ENCODE data around the gene RNF169. TPM values are rescaled to one million over a fixed set of nuclear protein-coding genes. Genes with fewer than 3 reads are reported as not detected.

Gene RNF169
- polyA plus RNA-seq, 2 of the 4 experiments (the other 2 are of a cell fraction), result 6.3 to 11.1 TPM

DNA sequence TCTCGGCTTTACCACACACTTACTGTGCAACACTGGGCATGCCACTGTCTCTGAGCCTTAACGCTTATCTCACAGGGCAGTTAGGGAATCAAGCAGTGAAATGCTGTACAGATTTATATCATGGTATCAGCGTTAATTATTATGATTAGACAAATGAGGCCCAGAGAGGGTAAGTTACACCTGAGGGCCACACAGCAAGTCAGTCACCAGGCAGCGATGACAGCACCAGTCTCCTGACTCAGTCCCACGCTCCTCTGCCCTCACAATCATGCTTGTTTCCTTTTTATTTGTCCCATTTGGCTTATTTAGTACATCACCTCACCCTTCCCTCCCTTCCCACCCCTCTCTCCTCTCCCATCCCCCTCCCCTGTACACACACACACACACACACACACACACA, 29.6 kb upstream of the RNF169 start:
- POLR2A ChIA-PET, result no interaction called here
- no peak for TF ChIP-seq HOXB13 (CRISPR knock-in tag; IDR thresholded peaks at IDR 0.05; ENCODE audit: low read depth)
- TF ChIP-seq SMC3 (IDR thresholded peaks at IDR 0.05), result no peak
- TF ChIP-seq ZNF302 (CRISPR knock-in tag; IDR thresholded peaks at IDR 0.05), result no peak
- TF ChIP-seq POLR2AphosphoS2 (conservative IDR thresholded peaks at IDR 0.05; ENCODE audit: low read length), result no peak
- no peak for TF ChIP-seq TP53 (CRISPR knock-in tag; IDR thresholded peaks at IDR 0.05)
- TF ChIP-seq JUN (IDR thresholded peaks at IDR 0.05), result no peak
- ATAC-seq, result no peak
- WGBS (ENCODE audit: missing lambda C conversion rate), result 84% methylated on average over 5 of the region's 5 CpGs
- no peak overlapping the region for H3K27ac ChIP-seq
- H3K4me1 ChIP-seq, result no peaks in the 10 kb centered on the region
- H3K9me3 ChIP-seq, result no peaks in the 10 kb centered on the region
- H3K4me3 ChIP-seq, result no peak overlapping the region
- H3K4me2 ChIP-seq, result no peak overlapping the region
- FAIRE-seq, result no peak
- CTCF ChIA-PET, result interaction anchor here (1.5 to 11.4 kb wide), 2 partner anchors 14 to 107 kb away, joined by 3 to 241 read pairs; no protein-coding TSS in a partner anchor
- DNase-seq (ENCODE audit: low read depth in 1 of 2, low spot score in 1 of 2), result no peak

- H3K4me3 ChIP-seq, result no peak overlapping the region
- DNase-seq (ENCODE audit: low read depth in 1 of 2, low spot score in 1 of 2) (no peak), FAIRE-seq (no peak), ATAC-seq (no peak)
- peak overlapping the region in 1 of 2 experiments; percentile 62; a peak in 3 of 6 replicates for H3K27ac ChIP-seq
- H3K9me3 ChIP-seq, result no peaks in the 10 kb centered on the region
- H3K4me1 ChIP-seq, result peaks cover 6% of the 10 kb centered on the region; the same call in 2 of the 3 replicates
- TF ChIP-seq ZC3H11A (IDR thresholded peaks at IDR 0.05) (no peak), NR3C1 (IDR thresholded peaks at IDR 0.05) (no peak), RARB (CRISPR knock-in tag; IDR thresholded peaks at IDR 0.05) (no peak), ZSCAN20 (CRISPR knock-in tag; IDR thresholded peaks at IDR 0.05) (no peak), HOXB5 (CRISPR knock-in tag; IDR thresholded peaks at IDR 0.05) (no peak), RFX5 (IDR thresholded peaks at IDR 0.05) (no peak), MYC (IDR thresholded peaks at IDR 0.05; ENCODE audit: borderline replicate concordance, low read length) (no peak), CHD4 (IDR thresholded peaks at IDR 0.05; ENCODE audit: borderline replicate concordance) (no peak), TFCP2L1 (CRISPR knock-in tag; IDR thresholded peaks at IDR 0.05) (no peak), EHF (CRISPR knock-in tag; IDR thresholded peaks at IDR 0.05) (no peak), RCOR1 (IDR thresholded peaks at IDR 0.05; ENCODE audit: low read depth, low read length) (no peak), GATA3 (IDR thresholded peaks at IDR 0.05; ENCODE audit: borderline replicate concordance) (no peak), HOXB13 (CRISPR knock-in tag; IDR thresholded peaks at IDR 0.05; ENCODE audit: low read depth) (no peak)
- 79% methylated on average over 17 of the region's 17 CpGs for WGBS (ENCODE audit: missing lambda C conversion rate)
- H3K4me2 ChIP-seq, result no peak overlapping the region
- CTCF ChIA-PET, result interaction anchor here (0.6 to 11.4 kb wide), 7 partner anchors 8 to 109 kb away, joined by 3 to 241 read pairs (median 3); no protein-coding TSS in a partner anchor
- POLR2A ChIA-PET, result no interaction called here
Observed at GRCh38 chr11:74720596-74721478, 27.8 kb upstream of the RNF169 start.

DNA sequence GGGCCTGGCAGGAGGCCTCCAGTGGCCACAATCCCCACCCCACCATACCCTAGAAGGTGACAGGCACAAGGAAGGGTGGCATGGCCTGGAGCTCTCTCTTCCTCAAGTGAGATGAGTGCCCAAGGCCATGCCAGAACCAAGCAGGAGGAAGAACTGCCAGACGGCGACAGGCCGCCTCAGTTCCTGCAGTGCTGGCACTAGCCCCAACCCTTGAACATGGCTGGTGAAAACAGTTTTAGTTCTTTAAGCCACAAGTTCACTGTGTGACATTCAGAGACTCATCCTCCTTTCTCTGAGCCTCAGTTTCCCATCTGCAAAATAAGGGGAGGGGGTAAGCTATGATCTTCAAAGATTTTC, 27.2 kb upstream of the RNF169 start:
- no peaks in the 10 kb centered on the region for H3K9me3 ChIP-seq
- peaks cover 12% of the 10 kb centered on the region for H3K4me1 ChIP-seq
- ATAC-seq (no peak), FAIRE-seq (no peak), DNase-seq (ENCODE audit: low read depth in 1 of 2, low spot score in 1 of 2) (no peak)
- TF ChIP-seq MYC (IDR thresholded peaks at IDR 0.05; ENCODE audit: borderline replicate concordance, low read length) (no peak), FOSB (CRISPR knock-in tag; IDR thresholded peaks at IDR 0.05) (no peak), ESRRA (IDR thresholded peaks at IDR 0.05; ENCODE audit: borderline replicate concordance, low read length) (no peak), NFE2L2 (conservative IDR thresholded peaks at IDR 0.05; ENCODE audit: low read length) (no peak), MAX (IDR thresholded peaks at IDR 0.05) (no peak), CHD2 (IDR thresholded peaks at IDR 0.05; ENCODE audit: low read length, partially characterized antibody) (no peak), BHLHE40 (IDR thresholded peaks at IDR 0.05; ENCODE audit: low read depth, low read length) (no peak), JUN (IDR thresholded peaks at IDR 0.05) (no peak), RCOR1 (IDR thresholded peaks at IDR 0.05; ENCODE audit: low read depth, low read length) (no peak), EHF (CRISPR knock-in tag; IDR thresholded peaks at IDR 0.05) (no peak), EP300 (IDR thresholded peaks at IDR 0.05) (no peak), ZC3H11A (IDR thresholded peaks at IDR 0.05) (no peak), TP53 (CRISPR knock-in tag; IDR thresholded peaks at IDR 0.05) (no peak), CBX2 (IDR thresholded peaks at IDR 0.05; ENCODE audit: borderline replicate concordance, low read depth) (no peak), JUNB (IDR thresholded peaks at IDR 0.05) (no peak)
- TF ChIP-seq, protein P1, sequence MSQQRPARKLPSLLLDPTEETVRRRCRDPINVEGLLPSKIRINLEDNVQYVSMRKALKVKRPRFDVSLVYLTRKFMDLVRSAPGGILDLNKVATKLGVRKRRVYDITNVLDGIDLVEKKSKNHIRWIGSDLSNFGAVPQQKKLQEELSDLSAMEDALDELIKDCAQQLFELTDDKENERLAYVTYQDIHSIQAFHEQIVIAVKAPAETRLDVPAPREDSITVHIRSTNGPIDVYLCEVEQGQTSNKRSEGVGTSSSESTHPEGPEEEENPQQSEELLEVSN (IDR thresholded peaks at IDR 0.05; ENCODE audit: borderline replicate concordance, low read depth), result no peak
- TF ChIP-seq, protein P2, sequence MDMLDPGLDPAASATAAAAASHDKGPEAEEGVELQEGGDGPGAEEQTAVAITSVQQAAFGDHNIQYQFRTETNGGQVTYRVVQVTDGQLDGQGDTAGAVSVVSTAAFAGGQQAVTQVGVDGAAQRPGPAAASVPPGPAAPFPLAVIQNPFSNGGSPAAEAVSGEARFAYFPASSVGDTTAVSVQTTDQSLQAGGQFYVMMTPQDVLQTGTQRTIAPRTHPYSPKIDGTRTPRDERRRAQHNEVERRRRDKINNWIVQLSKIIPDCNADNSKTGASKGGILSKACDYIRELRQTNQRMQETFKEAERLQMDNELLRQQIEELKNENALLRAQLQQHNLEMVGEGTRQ (IDR thresholded peaks at IDR 0.05), result no peak
- peak overlapping the region in 1 of 2 experiments; percentile 62; a peak in 3 of 6 replicates for H3K27ac ChIP-seq
- no peak overlapping the region for H3K4me2 ChIP-seq
- no peak overlapping the region for H3K4me3 ChIP-seq
- CTCF ChIA-PET, result interaction anchor here (0.7 to 11.4 kb wide), 6 partner anchors 8 to 110 kb away, joined by 3 to 241 read pairs (median 4); no protein-coding TSS in a partner anchor
- POLR2A ChIA-PET, result no interaction called here
- WGBS (ENCODE audit: missing lambda C conversion rate), result 92% methylated on average over 3 of the region's 3 CpGs
